Neural cell (in vitro differentiated cells): ENCODE results near the gene TGFBRAP1.

Source experiments
- EP300 ChIP-seq: fragments of 450-650 bp; conservative IDR thresholded peaks from 2 replicates; pipeline ENCODE4 v1.6.1; 2014; ENCODE audit warnings: antibody characterized with exemption, mild to moderate bottlenecking, moderate library complexity; ENCODE audit not compliant: poor library complexity, severe bottlenecking
- POLR2AphosphoS5 ChIP-seq: IDR thresholded peaks from 2 replicates; pipeline ENCODE4 v1.6.1; 2012
- SMC3 ChIP-seq: fragments of 450-650 bp; conservative IDR thresholded peaks from 2 replicates; pipeline ENCODE4 v1.6.1; 2014; ENCODE audit warnings: antibody characterized with exemption, mild to moderate bottlenecking, moderate library complexity; ENCODE audit not compliant: poor library complexity
- TAF1 ChIP-seq: IDR thresholded peaks from 2 replicates; pipeline ENCODE4 v1.6.1; 2012; ENCODE audit warnings: low read depth
- TF ChIP-seq, protein P1 (sequence below): fragments of 450-650 bp; IDR thresholded peaks from 2 replicates; pipeline ENCODE4 v1.5.1; 2014; ENCODE audit warnings: antibody characterized with exemption, mild to moderate bottlenecking, moderate library complexity; ENCODE audit not compliant: poor library complexity, severe bottlenecking
- TF ChIP-seq, protein P2 (sequence below): IDR thresholded peaks from 2 replicates; pipeline ENCODE4 v1.6.1; 2012; ENCODE audit warnings: borderline replicate concordance

DNA sequence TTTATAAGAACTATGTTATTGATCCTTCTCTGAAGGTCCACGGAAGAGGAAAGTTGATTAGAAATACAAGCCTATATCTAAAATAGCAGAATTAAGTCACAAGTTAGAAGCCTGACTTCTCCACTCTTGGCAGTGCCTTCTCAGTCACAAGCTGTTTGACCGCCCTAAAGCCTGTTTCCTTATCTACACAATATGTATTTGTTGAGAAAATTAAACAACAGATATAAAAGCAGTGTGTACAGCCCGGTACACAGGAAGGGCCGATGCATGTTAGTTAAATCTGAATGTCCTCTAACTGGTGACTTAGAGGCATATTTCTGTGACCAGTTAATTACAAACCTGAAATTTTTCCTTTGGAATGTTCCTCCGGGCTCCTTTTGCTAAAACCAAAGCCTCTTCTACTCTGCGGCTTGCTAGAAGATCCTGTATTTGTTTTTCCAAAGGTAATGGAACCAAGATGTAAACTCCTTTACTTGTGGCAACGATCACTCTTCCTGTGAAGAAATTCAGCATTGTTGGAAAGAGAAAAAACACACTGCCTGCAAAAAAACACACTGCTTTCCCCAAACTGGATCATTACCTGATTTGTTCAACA, 33.4 kb downstream of the TGFBRAP1 start:
- TF ChIP-seq, protein P1, sequence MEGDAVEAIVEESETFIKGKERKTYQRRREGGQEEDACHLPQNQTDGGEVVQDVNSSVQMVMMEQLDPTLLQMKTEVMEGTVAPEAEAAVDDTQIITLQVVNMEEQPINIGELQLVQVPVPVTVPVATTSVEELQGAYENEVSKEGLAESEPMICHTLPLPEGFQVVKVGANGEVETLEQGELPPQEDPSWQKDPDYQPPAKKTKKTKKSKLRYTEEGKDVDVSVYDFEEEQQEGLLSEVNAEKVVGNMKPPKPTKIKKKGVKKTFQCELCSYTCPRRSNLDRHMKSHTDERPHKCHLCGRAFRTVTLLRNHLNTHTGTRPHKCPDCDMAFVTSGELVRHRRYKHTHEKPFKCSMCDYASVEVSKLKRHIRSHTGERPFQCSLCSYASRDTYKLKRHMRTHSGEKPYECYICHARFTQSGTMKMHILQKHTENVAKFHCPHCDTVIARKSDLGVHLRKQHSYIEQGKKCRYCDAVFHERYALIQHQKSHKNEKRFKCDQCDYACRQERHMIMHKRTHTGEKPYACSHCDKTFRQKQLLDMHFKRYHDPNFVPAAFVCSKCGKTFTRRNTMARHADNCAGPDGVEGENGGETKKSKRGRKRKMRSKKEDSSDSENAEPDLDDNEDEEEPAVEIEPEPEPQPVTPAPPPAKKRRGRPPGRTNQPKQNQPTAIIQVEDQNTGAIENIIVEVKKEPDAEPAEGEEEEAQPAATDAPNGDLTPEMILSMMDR = no peak
- no peak for TF ChIP-seq EP300
- TF ChIP-seq SMC3 = no peak
- no peak for TF ChIP-seq POLR2AphosphoS5
- TF ChIP-seq, protein P2, sequence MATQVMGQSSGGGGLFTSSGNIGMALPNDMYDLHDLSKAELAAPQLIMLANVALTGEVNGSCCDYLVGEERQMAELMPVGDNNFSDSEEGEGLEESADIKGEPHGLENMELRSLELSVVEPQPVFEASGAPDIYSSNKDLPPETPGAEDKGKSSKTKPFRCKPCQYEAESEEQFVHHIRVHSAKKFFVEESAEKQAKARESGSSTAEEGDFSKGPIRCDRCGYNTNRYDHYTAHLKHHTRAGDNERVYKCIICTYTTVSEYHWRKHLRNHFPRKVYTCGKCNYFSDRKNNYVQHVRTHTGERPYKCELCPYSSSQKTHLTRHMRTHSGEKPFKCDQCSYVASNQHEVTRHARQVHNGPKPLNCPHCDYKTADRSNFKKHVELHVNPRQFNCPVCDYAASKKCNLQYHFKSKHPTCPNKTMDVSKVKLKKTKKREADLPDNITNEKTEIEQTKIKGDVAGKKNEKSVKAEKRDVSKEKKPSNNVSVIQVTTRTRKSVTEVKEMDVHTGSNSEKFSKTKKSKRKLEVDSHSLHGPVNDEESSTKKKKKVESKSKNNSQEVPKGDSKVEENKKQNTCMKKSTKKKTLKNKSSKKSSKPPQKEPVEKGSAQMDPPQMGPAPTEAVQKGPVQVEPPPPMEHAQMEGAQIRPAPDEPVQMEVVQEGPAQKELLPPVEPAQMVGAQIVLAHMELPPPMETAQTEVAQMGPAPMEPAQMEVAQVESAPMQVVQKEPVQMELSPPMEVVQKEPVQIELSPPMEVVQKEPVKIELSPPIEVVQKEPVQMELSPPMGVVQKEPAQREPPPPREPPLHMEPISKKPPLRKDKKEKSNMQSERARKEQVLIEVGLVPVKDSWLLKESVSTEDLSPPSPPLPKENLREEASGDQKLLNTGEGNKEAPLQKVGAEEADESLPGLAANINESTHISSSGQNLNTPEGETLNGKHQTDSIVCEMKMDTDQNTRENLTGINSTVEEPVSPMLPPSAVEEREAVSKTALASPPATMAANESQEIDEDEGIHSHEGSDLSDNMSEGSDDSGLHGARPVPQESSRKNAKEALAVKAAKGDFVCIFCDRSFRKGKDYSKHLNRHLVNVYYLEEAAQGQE = no peak
- TF ChIP-seq TAF1 = no peak
